UCSD-AML1 (cell line): ENCODE results near the gene POT1.

Source experiments
- DNase-seq: peaks from one replicate; lab custom pipeline; 2025; ENCODE audit not compliant: unreplicated experiment; lab: John Stamatoyannopoulos, UW

POT1 gene

DNA sequence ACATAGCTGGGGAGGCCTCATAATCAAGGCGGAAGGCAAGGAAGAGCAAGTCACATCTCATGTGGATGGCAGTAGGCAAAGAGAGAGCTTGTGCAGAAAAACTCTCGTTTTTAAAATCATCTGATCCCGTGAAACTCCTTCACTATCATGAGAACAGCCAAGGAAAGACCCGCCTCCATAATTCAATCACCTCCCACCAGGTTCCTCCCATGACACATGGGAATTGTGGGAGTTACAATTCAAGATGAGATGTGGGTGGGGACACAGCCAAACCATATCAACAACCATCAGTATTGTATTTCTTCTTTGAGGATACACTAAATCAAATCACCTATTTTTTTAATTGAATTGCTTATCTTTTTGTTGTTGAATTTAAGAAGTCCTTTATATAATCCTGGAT, 16.7 kb downstream of the POT1 start:
- DNase-seq: no peak

DNA sequence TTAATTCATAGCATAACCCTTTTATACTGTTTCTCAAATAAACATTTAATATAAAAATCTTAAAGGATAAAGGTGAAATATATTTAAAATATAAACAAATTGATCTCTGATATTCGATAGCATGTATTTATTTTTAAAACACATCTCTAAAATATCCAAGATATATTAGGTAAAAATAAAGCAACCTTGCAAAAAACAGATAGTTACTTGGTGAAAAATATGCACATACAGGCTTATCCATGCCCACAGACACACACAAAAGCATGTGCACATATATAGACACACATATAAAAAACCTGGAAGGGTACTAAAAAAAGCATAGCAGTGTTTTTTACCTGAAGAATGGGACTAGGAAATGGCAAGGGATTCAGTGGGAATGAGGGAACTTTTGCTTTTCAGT, 19.8 kb downstream of the POT1 start:
- DNase-seq: no peak

DNA sequence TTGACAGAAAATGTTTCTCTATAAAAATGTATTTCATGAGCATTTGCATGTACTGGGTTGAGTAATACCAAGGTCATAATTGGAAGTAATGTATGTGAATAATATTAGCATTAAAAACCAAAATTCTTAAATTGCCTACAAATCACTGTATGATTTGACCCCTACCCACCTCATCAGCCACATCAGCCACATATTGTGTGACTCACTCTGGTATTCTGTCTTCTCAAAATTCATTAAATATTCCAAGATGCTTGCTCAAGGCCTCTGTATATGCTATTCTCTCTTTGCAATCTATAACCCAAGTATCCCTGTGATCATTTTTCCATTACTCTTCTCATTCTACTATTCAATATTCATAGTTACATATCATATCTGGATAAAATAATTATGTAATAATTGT, 21.4 kb downstream of the POT1 start:
- DNase-seq: no peak

DNA sequence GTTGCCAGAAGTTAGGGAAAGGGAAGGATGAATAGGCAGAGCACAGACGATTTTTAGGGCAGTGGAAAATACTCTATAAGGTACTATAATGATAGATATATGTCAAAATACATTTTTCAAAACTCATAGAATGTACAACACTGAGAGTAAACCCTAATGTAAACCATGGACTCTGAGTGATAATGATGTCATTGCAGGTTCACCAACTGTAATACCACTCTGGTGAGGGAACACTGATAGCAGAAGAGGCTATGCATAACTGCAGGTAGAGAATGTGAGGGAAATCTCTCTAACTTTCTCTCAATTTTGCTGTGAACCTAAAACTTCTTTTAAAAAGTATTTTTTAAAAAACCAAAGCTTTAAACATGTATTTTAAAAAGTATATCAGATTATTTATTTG, 22.1 kb downstream of the POT1 start:
- no peak for DNase-seq

DNA sequence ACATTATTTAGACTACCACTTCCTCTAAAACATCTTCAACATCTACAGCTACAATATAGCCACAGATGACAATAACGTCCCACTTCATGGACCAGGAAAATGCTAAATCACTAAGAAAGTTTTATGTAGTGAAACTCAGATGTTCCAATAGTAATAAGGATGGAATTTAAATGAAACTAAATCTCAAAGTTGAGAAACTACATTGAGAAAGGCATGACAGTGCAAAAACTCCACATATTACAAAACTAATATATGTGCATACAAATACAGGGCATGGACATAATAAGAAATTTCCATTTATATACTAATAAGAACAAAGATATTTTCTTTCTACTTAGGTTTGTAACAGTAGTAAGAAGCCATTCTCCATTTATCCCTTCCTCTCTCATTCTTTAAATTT, 31.1 kb downstream of the POT1 start:
- no peak for DNase-seq

DNA sequence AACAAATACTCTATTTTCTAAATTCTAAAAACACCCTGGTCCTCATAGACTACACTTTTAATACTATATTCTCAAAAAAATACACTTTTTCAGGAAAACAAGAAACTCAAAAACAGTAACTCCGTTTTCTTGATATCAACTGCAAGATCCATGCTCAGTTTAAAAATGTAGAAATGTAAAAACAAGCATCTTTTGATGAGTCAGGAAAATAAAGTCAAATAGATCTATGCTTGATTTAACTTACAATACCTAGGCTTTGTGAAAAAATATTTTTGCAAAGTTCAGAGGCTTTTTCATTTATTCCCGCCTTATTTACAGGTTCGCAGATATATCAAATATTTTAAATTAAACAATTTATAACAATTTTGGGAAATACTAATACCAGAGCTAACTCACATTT, 33.6 kb downstream of the POT1 start:
- no peak for DNase-seq

DNA sequence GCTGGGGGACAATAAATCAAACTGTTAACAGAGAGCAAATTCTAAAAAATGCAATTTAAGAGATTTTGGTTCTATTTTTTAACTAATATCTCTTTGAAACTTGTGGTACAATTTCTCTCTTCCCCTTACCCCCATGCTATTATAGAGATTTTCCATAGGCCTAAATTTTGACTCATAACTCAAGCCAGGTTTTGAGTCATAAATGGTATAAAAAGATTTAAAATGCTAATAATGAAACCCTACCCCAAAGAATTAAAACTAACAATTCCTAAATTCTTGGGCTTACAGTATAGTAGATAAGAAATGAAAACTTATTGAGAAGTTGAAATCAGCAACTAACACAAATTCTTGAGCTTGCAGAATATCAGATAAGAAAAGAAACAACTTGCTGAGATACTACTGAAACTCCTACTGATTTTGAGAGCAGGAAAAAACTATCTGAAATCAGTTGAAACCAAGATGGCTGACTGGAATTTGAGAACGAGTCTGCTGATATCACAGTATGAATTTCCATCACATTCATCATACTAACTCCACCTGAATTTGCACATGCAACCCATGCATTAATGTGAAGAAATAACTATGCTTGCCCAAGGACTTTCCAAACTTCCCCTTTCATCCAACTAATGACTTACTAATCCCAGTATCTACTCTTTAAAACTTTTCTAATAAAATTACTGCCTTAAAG, 36.3 kb downstream of the POT1 start:
- DNase-seq: no peak

DNA sequence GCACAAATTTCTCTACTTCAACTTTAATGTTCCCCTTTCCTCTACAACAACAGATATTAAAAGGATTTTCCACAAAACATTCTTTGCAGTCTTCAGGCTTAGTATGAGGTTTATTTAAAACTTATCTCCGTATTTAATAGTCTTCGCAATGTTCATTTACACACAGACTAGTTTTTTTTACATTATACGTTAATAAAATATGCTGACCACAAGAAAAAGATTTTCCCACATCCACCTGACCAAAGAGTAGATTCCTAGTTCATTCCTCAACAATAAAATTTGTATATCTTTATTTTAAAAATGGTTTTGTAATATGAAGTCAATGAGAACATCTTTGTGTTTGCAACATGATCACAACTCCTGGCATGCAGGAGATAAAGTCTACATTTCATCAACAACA, 42.4 kb downstream of the POT1 start:
- no peak for DNase-seq

DNA sequence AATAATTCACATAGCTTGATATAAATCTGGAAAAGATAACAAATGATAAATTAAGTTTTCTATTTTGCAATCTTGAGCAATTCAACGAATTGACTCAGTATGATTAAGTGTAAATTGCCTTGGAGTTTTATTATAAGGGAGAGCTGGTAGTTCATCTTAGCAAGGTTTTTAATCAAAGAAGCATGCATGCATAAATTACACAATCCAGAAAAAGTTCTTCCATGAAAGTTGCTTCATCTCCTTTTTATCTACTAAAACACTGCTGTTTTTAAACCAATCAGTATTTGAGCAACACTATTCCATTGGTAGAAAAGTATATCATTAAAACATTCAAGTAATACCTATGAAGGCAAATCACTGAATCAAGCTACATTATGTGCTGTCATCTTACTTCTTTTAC, 47.6 kb downstream of the POT1 start:
- DNase-seq: no peak

DNA sequence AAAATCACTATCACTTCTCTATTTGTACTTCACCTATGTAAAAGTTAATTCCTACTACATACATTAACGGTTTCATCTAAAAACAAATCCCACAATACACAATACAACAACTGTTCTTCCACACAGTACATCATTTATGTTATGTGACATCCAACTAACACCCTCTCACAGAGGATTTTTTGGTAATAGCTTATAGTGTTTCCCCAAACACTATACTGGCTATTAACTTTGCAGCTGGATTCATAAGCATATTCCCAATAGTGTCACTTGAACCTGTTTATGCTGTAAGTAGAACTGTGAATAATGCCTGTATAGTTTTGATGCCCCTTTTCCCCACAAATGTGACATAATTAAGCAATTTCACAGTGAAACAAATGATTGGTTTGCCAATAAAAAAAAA, 49.9 kb downstream of the POT1 start:
- no peak for DNase-seq

DNA sequence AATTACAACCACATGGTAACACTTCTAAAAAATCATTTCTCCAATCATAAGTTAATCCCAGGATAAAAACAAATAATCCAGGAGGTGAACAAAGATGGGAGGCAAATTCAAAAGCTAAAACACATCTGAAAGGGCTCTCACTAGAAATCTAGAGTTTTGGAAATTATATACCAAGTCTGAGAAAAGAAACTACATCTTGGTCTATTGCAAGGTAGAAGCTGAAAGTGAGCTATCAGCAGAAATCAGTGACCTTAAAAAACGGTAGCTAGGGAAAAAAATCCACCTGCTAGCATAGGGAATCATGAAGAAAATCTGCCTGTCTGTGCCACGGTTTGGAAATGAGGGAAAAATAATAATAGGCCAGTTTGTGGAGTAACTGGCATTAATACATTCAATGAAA, 50.5 kb downstream of the POT1 start:
- no peak for DNase-seq

DNA sequence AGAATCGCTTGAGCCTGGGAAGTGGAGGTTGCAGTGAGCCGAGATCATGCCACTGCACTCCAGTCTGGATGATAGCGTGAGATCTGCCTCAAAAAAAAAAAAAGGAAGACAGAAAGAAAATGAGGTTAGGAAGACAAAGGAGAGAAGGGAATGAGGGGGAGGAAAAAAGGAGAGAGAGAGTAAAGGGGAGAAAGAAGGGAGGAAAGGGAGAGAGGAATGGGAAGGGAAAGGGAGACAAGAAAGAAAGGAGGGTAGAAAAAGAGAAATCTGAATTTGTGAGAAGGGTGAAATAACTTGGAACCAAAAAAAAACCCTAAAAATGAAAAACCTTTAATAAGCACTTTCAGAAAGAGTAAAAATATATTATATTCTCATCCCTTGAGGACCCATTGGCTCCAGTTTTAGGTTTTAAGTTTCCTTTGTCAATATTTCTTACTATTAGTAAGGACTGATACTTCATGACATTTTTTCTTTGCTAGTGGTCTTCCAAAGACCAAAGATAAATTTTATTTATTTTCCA, 54.9 kb downstream of the POT1 start:
- DNase-seq: no peak

DNA sequence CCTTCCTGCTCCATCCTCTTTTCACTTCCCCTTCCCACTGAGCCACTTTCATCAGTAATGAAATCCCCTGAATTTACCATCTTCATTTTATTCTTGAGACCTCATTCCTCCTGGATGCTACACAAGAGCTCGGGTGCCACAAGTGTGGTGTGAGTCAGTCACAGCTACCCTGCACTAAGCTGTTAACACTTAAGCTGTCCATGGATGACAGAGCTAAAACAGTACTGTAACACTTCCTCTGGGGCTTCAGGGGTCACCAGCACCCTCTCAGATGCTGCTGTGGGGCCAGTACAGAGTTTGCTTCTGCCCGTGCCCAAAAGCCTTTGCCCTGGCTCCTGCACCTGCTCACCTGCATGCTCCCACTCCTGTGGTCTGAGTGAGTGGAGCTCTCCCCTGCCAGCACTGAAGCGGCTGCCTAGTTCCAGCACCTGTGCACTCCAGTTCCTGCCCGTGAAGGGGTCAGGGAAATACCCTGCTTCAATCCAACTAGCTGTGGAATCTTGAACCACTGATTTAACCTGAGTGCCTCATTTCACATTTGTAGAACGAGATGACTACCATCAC, 71.9 kb downstream of the POT1 start:
- peak; percentile 9 for DNase-seq

DNA sequence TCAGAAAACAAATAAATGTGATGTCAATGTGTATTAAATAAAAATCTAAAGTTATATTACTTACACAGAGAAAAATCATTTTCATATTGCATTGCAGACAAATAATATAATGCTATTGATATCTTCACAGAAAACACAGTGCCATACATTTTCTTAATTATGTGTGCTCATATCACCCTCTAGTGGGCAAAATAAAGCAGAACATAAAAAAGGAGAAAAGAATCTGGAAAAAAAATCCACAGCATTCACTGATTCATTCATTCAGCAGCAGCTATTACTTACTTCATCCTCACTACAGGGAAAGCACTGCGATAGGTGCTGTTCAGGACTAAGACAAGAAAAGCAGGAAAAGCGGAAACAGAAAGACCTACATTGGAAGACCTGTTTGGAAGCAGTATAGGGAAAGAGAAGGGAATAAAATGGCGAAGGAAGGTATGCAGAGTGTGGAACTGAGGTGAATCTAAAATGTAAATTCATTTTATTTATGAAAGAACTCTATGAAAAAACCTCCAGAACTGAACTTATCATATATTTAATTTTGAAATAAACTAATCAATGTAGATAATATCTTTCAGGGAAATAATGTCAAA, 73.2 kb downstream of the POT1 start:
- DNase-seq: no peak

DNA sequence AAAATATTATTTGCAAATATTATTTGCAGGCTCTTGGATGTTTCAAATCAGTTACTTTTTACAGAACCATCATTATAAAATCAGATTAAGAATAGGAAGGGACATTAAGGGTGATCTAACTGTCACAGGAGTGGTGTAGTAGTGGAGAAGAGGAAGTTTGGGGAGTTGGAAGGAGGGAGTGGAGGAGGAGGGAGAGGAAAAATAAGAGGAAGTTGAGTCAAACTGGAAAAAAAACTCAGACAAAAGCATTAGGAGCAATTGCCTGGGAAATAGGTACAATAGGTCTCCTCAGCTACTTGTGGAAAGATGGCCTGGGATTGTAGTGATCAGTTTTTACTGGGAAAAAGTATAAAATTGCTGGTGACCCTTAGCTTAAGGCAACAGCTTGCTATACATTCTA, 86.3 kb downstream of the POT1 start:
- no peak for DNase-seq

DNA sequence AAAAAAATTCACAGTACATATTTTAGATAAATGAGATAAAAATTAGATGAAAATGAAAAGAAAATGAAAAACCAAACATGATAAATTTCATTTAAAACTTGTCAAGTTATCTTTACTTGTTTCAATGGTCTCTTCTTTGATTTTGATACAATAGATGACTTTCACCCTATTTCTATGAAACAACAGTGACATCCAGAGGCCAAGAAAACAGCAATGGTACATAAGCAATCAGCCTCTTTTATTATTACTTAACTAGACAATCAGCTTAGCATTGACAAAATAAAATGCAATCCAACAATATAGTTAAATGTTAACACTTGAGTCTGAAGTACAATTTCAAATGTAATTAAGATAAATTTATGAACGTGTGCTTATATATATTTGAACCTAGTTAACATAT, 89.2 kb downstream of the POT1 start:
- no peak for DNase-seq

DNA sequence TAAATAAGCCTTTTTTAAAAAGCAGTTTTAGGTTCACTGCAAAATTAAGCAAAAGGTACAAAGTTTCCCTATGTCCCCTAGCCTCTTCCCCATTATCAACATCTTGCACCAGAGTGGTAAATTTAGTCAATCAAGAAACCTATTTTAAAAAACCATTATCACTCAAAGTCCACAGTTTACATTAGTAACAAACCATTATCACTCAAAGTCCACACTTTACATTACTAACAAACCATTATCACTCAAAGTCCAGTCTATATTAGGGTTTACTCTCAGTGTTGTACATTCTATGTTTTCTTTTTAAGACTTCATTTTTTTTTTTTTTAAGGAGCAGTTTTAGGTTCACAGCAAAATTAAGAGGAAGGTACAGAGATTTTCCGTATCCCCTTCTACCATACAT, 89.9 kb downstream of the POT1 start:
- no peak for DNase-seq

DNA sequence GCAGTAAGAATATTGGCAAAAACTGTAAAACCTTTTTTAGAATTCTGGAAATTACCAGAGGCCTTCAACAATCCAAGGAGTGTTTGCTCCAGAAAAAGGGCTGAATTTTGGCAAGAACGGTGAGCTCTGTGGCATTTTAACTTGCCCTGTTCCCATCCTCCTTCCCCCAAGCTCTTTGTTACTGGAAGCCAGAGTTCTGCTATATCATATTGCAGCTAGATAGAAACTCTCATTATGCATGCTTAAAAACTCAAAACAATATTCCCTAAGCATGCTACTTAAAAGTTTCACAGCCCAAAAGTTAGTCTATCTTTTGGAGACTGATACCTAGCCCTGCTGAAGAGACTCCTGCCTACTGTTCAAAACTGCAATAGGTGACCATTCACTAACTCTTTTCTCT, 93.5 kb downstream of the POT1 start:
- DNase-seq: no peak

DNA sequence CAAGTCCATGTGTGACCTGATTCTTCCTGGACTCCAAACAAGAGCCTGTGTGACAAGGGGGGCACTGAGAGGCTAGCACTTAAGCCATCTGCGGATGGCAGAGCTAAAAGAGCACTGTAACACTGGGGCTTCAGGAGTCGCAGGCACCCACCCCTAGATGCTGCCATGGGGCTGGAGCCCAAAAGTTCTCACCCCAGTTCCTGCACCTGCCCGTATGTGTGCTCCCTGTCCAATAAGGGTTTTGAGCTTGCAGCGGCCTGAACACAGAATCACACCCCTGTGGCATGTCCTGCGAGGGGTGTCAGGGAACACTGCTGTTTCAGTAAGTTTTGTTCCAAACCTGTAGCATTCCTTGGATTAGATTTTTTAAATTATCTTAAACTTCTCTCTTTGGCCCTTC, 110.8 kb downstream of the POT1 start:
- DNase-seq: no peak

DNA sequence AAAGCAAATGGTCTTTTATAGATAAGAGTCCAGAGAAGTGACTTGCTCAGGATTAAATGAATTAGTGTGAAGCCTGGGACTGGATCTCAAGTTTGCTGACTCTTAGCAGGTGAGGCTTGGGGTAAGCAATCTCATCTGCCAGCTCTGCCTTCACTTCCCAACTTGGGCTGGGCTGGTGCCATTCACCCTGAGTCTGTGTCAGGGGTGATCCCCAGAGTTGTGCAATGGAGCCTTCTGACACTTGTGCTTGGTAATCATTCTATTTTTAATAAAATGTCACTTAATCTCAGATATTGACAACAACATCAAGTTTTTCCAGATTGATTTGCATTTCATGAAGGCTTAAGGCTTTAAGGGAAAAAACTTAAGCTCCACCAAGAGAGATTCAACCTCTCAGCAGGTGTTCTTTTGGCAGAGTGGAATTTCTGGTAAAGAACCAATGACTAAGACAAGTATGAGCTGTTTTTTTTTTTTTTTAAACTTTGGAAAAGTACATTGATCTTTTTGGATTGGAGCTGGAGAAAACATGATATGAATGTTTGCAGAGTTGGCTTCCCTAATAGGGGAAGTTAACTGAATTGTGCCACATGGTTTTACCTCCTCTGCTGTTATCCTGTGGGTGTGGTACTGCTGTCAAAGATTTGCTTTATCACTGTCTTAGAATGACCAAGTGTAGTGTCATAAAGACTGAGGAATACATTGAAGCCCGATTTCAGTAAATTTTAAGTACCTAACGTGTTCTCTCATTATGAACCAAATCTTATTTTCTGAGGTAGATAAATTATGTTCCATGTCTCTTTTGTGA, 115.4 kb downstream of the POT1 start:
- DNase-seq: no peak

DNA sequence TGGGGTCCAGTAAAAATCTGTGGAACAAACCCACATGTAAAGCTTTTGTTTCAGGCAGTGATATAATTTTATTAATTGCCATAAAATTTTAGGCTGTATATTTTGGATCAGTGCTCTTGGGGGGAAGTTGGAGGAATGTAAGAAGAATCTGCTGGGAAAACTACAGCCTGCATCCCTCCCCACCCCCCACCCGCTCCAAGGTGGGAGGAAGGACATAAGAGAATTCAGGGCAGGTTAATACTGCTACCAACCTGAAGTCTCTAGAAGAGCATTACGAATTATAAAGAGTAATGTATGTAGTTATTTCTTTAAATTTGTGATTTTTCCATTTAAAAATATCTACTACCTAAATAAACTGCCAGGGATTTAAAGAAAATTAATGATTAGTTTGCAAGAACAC, 116.9 kb downstream of the POT1 start:
- DNase-seq: no peak

DNA sequence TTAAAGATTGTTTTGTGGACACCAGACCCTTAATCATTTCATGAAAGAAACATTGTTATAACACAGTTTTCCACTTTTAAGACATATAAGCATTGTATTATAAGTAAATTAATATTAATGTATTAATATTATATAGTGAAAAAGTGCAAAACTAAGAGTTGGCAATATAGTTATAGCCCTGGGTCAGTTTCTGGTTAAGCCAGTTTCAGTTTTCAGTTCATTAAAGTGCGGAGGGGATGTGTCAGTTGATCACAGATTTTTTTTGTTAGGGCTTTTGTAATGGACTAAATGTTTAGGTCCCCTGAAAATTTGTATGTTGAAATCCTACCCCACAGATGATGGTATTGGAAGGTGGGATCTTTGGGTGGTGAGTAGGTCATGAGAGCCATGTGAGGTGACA, 118.3 kb downstream of the POT1 start:
- DNase-seq: no peak
